NCI-H2081 treated with DMSO at 0.1 percent for 48 hours (cell line): ENCODE measurements around the gene ALG11.
"Not testable (repeated sequence)": the region's sequence is repeated elsewhere in the genome, so short reads cannot be mapped to it uniquely, and the experiment has no call there.

Source experiments
- DNase-seq: peaks from one replicate; lab custom pipeline; 2025; lab: John Stamatoyannopoulos, UW

The ALG11 gene

GRCh38 chr13:52029569-52029968, 17.4 kb downstream of the ALG11 start:
- no peak for DNase-seq

GRCh38 chr13:52030401-52030800, 18.2 kb downstream of the ALG11 start:
- not testable (repeated sequence) for DNase-seq

GRCh38 chr13:52033039-52033438, 20.8 kb downstream of the ALG11 start:
- no peak for DNase-seq

DNA sequence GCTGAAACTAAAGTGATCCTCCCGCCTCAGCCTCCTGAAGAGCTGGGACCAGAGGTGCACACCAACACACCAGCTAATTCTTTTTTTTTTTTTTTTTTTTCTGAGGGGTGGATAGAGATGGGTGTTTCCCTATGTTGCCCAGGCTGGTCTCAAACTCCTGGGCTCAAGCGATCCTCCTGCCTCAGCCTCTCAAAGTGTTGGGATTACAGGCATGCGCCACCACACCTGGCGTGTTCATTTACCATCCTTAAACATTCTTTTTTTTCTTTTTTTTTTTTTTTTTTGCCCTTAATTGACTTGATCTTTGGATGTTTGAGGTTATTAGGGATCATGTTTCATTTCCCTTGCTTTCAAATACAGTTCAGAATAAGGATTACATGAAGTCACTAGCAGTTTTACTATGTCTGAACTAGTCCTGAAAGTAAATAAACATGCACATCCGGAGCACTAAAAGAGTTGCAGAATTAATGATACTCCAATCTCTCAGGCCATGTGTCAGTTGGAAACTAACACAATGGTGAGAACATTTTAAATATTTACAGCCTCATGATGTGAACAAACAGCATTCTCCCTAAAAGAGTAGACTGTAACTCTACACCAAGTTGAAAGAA, 22.5 kb downstream of the ALG11 start:
- no peak for DNase-seq

DNA sequence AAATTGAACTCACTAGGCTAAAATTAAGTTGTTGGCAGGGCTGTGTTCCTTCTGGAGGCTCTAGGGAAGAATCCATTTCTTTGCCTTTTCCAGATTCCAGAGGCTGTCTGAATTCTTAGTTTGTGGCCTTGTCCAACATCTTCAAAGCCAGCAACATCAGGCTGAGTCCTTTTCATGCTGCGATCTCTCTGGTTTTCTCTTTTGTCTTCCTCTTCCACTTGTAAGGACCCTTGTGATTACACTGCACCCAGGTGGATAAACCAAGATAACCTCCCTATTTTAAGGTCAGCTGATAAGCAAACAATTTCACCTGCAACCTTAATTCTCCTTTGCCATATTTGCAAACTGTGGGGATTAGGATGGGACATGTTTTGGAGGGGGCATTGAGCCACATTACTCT, 23.8 kb downstream of the ALG11 start:
- DNase-seq, result no peak

DNA sequence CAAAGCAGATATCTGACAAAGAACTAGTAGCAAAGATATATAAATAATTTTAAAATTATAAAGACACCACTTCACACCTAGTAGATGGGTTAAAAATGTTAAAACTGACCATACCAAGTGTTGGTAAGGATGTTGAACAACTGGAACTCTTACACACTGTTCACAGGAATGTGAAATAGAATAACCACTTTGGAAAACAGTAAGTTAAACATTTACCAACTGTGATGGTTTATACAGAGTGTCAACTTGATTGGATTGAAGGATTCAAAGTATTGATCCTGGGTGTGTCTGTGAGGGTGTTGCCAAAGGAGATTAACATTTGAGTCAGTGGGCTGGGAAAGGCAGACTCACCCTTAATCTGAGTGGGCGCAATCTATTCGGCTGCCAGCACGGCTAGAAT, 31.5 kb downstream of the ALG11 start:
- no peak for DNase-seq

- no peak for DNase-seq
These were observed 35.3 kb downstream of the ALG11 start for GRCh38 chr13:52047463-52047862.

- no peak for DNase-seq
These were observed 36.3 kb downstream of the ALG11 start for GRCh38 chr13:52048516-52048915.

DNA sequence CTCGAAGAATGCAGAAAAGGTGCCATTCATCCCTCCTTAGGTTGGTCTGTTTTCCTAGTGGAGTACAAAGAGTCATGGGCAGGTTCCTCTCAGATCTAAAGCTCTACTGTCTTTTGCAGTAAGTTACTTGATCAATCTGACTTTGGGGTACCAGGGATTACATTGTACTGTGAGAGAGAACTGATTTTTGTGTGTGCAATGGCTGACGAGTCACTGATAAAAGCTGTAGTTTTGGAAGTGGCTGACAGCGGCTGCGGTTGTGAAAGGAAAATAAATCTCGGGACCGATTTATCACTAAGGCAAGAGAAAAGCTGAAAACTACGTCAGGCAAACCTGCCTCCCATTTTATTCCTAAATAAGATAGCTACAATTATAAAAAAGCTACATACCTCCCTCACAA, 39.2 kb downstream of the ALG11 start:
- no peak for DNase-seq

DNA sequence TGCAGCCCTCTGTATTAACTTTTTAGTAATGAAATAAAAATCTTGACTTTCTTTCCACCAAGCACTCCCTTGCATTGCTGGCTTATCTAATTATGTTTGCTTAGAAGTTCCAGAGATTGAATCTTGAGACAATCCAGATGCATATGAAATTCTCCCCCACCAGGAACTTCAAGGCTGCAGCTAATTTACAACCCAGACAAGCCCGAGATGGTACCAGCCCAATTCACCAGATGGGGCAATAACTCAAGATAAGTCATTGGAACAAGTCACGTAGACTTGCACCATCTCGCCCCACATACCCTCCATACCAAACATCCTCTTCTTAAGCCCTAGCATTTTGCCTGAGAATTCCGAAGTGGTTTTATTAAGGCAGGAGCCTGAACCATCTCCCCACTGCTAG, 41.3 kb downstream of the ALG11 start:
- DNase-seq, result no peak

- DNase-seq, result not testable (repeated sequence)
These were observed 48.9 kb downstream of the ALG11 start for GRCh38 chr13:52061064-52061463.

DNA sequence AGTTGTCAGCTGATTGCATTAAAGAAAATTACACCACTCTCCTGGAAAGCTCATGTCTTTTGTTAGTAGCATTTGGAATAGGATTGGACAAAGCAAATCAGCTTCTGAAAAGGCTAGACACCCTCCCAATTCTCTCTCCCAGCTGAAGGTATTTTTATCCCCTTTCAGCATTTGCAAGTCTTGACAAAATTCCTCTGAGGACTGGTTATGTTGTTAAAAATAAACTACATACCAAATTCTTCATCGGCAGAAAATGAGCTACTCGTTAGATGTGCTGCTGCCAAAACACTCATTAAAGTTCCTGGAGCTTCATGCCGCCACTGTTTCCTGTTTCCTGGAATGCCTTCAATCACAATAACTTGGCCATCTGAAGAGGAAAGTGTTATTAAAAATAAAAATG, 49.4 kb downstream of the ALG11 start:
- no peak for DNase-seq

- no peak for DNase-seq
These were observed 55.0 kb downstream of the ALG11 start for GRCh38 chr13:52067237-52067636.

- no peak for DNase-seq
These were observed 58.8 kb downstream of the ALG11 start for GRCh38 chr13:52070929-52071523.
